ENCODE data around the gene ANXA8. TPM values are rescaled to one million over a fixed set of nuclear protein-coding genes. Genes with fewer than 3 reads are reported as not detected.

The ANXA8 gene
- total RNA-seq, 1 experiment from 2014 or later = not detected

Other genes starting within 250 kb of the ANXA8 start
- not detected in 2 replicates for gene GDF10, start 183.9 kb downstream of the ANXA8 start, total RNA-seq (2014; rRNA removed; shearing (Covaris generic))
- gene GDF2, start 161.7 kb downstream of the ANXA8 start, total RNA-seq (2014; rRNA removed; shearing (Covaris generic)) = not detected in 2 replicates
- not detected in 2 replicates for gene RBP3, start 135.8 kb downstream of the ANXA8 start, total RNA-seq (2014; rRNA removed; shearing (Covaris generic))
- gene ZNF488, start 99.8 kb downstream of the ANXA8 start, total RNA-seq (2014; rRNA removed; shearing (Covaris generic)) = 2.6 and 2.7 TPM in 2 replicates
- gene FAM25G, start 7.6 kb upstream of the ANXA8 start, total RNA-seq (2014; rRNA removed; shearing (Covaris generic)) = 0.63 TPM in 1 of 2 replicates, not detected in the other
- gene AGAP9, start 39.5 kb upstream of the ANXA8 start, total RNA-seq (2014; rRNA removed; shearing (Covaris generic)) = 2.3 and 2.4 TPM in 2 replicates